COR-L47 (cell line): Measurements from ENCODE around the gene CCDC186.
A peak's percentile ranks its signal among the peaks of the same experiment; 100 is the strongest.

Experiments
- DNase-seq: peaks from one replicate; lab custom pipeline; 2025; lab: John Stamatoyannopoulos, UW

CCDC186 gene

GRCh38 chr10:114173921-114174694 is at the start of gene CCDC186:
CCDC186 (minus strand) TSS chr10:114174203; CDS start chr10:114163268, 10,935 bp downstream.
- peak; percentile 86 for DNase-seq

GRCh38 chr10:114223066-114223465 is 49.1 kb upstream of the CCDC186 start:
- DNase-seq: no peak

GRCh38 chr10:114221235-114221634 is 47.2 kb upstream of the CCDC186 start:
- DNase-seq: no peak

- no peak for DNase-seq
These were observed 46.3 kb upstream of the CCDC186 start for GRCh38 chr10:114220281-114220680.

GRCh38 chr10:114215033-114215432 is 41.0 kb upstream of the CCDC186 start:
- no peak for DNase-seq

GRCh38 chr10:114212153-114212552 is 38.1 kb upstream of the CCDC186 start:
- DNase-seq: no peak

- no peak for DNase-seq
These were observed 34.3 kb upstream of the CCDC186 start for GRCh38 chr10:114208351-114208750.

GRCh38 chr10:114207349-114207748 is 33.3 kb upstream of the CCDC186 start:
- no peak for DNase-seq

- DNase-seq: no peak
These were observed 32.9 kb upstream of the CCDC186 start for GRCh38 chr10:114206902-114207301.

GRCh38 chr10:114202812-114203211 is 28.8 kb upstream of the CCDC186 start:
- no peak for DNase-seq

- DNase-seq: no peak
These were observed 25.2 kb upstream of the CCDC186 start for GRCh38 chr10:114199239-114199638.

GRCh38 chr10:114195079-114195478 is 21.1 kb upstream of the CCDC186 start:
- DNase-seq: no peak

GRCh38 chr10:114189700-114190099 is 15.7 kb upstream of the CCDC186 start:
- DNase-seq: no peak

GRCh38 chr10:114188900-114189299 is 14.9 kb upstream of the CCDC186 start:
- DNase-seq: no peak

GRCh38 chr10:114188001-114188400 is 14.0 kb upstream of the CCDC186 start:
- DNase-seq: no peak

GRCh38 chr10:114184276-114184675 is 10.3 kb upstream of the CCDC186 start:
- DNase-seq: no peak

- DNase-seq: no peak
These were observed 9.6 kb upstream of the CCDC186 start for GRCh38 chr10:114183563-114183962.

GRCh38 chr10:114181971-114182370 is 8.0 kb upstream of the CCDC186 start:
- DNase-seq: no peak

GRCh38 chr10:114180937-114181336 is 6.9 kb upstream of the CCDC186 start:
- no peak for DNase-seq

- DNase-seq: no peak
These were observed 5.7 kb upstream of the CCDC186 start for GRCh38 chr10:114179747-114180146.

GRCh38 chr10:114179148-114179547 is 5.1 kb upstream of the CCDC186 start, which contains the start of gene TDRD1:
TDRD1 (plus strand) TSS chr10:114179353; CDS start chr10:114187832, 8,479 bp downstream.
- DNase-seq: no peak

GRCh38 chr10:114176511-114176910 is 2.5 kb upstream of the CCDC186 start:
- no peak for DNase-seq

GRCh38 chr10:114175667-114176066 is 1.7 kb upstream of the CCDC186 start:
- DNase-seq: no peak

- DNase-seq: no peak
These were observed 739 bp upstream of the CCDC186 start for GRCh38 chr10:114174695-114175188.
